ENCODE data around the gene TTLL11. TPM values are rescaled to one million over a fixed set of nuclear protein-coding genes. Genes with fewer than 3 reads are reported as not detected.

The TTLL11 gene
- total and polyA plus RNA-seq, 2 experiments from 2014 or later: 0.57 to 1.4 TPM

DNA sequence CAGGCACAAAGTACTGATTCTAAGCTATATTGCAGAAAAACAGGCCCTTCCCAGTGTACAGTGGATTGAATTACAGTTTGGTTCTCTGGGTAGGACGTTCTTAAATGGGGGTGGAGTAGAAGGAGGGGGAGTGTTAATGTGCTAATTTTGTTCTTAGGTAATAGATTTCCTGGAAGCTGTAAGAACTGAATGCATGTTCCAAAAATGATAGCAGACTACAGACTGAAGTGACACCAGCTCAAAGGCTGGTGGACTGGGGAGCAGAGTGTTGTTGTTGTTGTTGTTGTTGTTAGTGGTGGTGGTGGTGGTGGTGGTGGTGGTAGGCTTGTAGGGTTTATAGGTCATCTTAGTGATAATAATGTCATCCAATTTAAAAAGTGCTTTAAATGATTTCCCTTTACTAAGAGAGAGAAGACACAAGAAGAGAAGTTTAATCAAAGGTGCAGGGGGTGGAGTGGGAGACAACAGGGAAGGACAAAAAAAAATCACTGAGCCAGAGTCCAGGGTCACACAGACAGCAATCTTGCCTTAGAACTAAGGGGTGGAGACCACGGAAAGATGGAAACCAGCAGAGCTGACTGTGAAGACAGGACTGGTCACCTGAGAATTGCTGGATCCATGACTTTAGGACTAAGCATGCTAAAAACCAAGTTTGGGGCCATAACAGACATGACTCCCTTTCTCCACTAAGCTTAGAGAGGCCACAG, 27.0 kb downstream of the TTLL11 start:
- H3F3A ChIP-seq (replicated peaks; ENCODE audit: low read depth): no peaks in the 10 kb centered on the region
- H3K4me1 Mint-ChIP-seq: 0 out of 3 replicates have a peak, but pooled peaks cover 3% of the 10 kb centered on the region
- H3K27me3 Mint-ChIP-seq (ENCODE audit: insufficient read depth, low read depth, poor library complexity): peaks cover 7% of the 10 kb centered on the region
- no peak overlapping the region for H3K27ac ChIP-seq (ENCODE audit: low read depth)
- DNase-seq (ENCODE audit: low spot score) (no peak), ATAC-seq (no peak)
- no peak overlapping the region for H3K4me2 ChIP-seq
- H3K36me3 Mint-ChIP-seq (ENCODE audit: low read depth): no peaks in the 10 kb centered on the region
- no peaks in the 10 kb centered on the region for H3K9me3 Mint-ChIP-seq
- no peaks in the 10 kb centered on the region for H3K79me2 ChIP-seq (replicated peaks; ENCODE audit: insufficient read depth)
- H4K20me1 ChIP-seq (replicated peaks; ENCODE audit: insufficient read depth): no peaks in the 10 kb centered on the region
- H3K4me3 Mint-ChIP-seq: no peak overlapping the region
- H3K36me3 ChIP-seq (ENCODE audit: insufficient read depth): no peaks in the 10 kb centered on the region
- H3K4me1 ChIP-seq (ENCODE audit: insufficient read depth): no peaks in the 10 kb centered on the region
- H3K27me3 ChIP-seq (ENCODE audit: insufficient read depth): no peaks in the 10 kb centered on the region
- H2AFZ ChIP-seq: no peak overlapping the region
- no peak overlapping the region for H3K4me3 ChIP-seq
- H3K9me2 ChIP-seq (ENCODE audit: insufficient read depth): no peaks in the 10 kb centered on the region
- no peak for TF ChIP-seq POLR2AphosphoS5 (IDR thresholded peaks at IDR 0.05; ENCODE audit: low read depth)
- no peak for TF ChIP-seq ZNF331 (CRISPR knock-in tag; IDR thresholded peaks at IDR 0.05; ENCODE audit: low read depth)
- no peak for TF ChIP-seq EZH2phosphoT487 (IDR thresholded peaks at IDR 0.05; ENCODE audit: unreplicated experiment)
- TF ChIP-seq, protein P1, sequence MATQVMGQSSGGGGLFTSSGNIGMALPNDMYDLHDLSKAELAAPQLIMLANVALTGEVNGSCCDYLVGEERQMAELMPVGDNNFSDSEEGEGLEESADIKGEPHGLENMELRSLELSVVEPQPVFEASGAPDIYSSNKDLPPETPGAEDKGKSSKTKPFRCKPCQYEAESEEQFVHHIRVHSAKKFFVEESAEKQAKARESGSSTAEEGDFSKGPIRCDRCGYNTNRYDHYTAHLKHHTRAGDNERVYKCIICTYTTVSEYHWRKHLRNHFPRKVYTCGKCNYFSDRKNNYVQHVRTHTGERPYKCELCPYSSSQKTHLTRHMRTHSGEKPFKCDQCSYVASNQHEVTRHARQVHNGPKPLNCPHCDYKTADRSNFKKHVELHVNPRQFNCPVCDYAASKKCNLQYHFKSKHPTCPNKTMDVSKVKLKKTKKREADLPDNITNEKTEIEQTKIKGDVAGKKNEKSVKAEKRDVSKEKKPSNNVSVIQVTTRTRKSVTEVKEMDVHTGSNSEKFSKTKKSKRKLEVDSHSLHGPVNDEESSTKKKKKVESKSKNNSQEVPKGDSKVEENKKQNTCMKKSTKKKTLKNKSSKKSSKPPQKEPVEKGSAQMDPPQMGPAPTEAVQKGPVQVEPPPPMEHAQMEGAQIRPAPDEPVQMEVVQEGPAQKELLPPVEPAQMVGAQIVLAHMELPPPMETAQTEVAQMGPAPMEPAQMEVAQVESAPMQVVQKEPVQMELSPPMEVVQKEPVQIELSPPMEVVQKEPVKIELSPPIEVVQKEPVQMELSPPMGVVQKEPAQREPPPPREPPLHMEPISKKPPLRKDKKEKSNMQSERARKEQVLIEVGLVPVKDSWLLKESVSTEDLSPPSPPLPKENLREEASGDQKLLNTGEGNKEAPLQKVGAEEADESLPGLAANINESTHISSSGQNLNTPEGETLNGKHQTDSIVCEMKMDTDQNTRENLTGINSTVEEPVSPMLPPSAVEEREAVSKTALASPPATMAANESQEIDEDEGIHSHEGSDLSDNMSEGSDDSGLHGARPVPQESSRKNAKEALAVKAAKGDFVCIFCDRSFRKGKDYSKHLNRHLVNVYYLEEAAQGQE (IDR thresholded peaks at IDR 0.05; ENCODE audit: unreplicated experiment): no peak
- TF ChIP-seq EZH2 (IDR thresholded peaks at IDR 0.05; ENCODE audit: low read depth, unreplicated experiment): no peak
- TF ChIP-seq, protein P2, sequence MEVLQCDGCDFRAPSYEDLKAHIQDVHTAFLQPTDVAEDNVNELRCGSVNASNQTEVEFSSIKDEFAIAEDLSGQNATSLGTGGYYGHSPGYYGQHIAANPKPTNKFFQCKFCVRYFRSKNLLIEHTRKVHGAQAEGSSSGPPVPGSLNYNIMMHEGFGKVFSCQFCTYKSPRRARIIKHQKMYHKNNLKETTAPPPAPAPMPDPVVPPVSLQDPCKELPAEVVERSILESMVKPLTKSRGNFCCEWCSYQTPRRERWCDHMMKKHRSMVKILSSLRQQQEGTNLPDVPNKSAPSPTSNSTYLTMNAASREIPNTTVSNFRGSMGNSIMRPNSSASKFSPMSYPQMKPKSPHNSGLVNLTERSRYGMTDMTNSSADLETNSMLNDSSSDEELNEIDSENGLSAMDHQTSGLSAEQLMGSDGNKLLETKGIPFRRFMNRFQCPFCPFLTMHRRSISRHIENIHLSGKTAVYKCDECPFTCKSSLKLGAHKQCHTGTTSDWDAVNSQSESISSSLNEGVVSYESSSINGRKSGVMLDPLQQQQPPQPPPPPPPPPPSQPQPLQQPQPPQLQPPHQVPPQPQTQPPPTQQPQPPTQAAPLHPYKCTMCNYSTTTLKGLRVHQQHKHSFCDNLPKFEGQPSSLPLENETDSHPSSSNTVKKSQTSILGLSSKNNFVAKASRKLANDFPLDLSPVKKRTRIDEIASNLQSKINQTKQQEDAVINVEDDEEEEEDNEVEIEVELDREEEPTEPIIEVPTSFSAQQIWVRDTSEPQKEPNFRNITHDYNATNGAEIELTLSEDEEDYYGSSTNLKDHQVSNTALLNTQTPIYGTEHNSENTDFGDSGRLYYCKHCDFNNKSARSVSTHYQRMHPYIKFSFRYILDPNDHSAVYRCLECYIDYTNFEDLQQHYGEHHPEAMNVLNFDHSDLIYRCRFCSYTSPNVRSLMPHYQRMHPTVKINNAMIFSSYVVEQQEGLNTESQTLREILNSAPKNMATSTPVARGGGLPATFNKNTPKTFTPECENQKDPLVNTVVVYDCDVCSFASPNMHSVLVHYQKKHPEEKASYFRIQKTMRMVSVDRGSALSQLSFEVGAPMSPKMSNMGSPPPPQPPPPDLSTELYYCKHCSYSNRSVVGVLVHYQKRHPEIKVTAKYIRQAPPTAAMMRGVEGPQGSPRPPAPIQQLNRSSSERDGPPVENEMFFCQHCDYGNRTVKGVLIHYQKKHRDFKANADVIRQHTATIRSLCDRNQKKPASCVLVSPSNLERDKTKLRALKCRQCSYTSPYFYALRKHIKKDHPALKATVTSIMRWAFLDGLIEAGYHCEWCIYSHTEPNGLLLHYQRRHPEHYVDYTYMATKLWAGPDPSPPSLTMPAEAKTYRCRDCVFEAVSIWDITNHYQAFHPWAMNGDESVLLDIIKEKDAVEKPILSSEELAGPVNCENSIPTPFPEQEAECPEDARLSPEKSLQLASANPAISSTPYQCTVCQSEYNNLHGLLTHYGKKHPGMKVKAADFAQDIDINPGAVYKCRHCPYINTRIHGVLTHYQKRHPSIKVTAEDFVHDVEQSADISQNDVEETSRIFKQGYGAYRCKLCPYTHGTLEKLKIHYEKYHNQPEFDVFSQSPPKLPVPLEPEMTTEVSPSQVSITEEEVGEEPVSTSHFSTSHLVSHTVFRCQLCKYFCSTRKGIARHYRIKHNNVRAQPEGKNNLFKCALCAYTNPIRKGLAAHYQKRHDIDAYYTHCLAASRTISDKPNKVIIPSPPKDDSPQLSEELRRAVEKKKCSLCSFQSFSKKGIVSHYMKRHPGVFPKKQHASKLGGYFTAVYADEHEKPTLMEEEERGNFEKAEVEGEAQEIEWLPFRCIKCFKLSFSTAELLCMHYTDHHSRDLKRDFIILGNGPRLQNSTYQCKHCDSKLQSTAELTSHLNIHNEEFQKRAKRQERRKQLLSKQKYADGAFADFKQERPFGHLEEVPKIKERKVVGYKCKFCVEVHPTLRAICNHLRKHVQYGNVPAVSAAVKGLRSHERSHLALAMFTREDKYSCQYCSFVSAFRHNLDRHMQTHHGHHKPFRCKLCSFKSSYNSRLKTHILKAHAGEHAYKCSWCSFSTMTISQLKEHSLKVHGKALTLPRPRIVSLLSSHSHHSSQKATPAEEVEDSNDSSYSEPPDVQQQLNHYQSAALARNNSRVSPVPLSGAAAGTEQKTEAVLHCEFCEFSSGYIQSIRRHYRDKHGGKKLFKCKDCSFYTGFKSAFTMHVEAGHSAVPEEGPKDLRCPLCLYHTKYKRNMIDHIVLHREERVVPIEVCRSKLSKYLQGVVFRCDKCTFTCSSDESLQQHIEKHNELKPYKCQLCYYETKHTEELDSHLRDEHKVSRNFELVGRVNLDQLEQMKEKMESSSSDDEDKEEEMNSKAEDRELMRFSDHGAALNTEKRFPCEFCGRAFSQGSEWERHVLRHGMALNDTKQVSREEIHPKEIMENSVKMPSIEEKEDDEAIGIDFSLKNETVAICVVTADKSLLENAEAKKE (CRISPR knock-in tag; IDR thresholded peaks at IDR 0.05): no peak
- no peak for TF ChIP-seq CREB1 (CRISPR knock-in tag; IDR thresholded peaks at IDR 0.05; ENCODE audit: low read depth)
- TF ChIP-seq, protein P3, sequence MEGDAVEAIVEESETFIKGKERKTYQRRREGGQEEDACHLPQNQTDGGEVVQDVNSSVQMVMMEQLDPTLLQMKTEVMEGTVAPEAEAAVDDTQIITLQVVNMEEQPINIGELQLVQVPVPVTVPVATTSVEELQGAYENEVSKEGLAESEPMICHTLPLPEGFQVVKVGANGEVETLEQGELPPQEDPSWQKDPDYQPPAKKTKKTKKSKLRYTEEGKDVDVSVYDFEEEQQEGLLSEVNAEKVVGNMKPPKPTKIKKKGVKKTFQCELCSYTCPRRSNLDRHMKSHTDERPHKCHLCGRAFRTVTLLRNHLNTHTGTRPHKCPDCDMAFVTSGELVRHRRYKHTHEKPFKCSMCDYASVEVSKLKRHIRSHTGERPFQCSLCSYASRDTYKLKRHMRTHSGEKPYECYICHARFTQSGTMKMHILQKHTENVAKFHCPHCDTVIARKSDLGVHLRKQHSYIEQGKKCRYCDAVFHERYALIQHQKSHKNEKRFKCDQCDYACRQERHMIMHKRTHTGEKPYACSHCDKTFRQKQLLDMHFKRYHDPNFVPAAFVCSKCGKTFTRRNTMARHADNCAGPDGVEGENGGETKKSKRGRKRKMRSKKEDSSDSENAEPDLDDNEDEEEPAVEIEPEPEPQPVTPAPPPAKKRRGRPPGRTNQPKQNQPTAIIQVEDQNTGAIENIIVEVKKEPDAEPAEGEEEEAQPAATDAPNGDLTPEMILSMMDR (conservative IDR thresholded peaks at IDR 0.05; ENCODE audit: low read depth in 2 of 2): no peak
- no peak overlapping the region for H3K27ac Mint-ChIP-seq
